Neural progenitor cell (in vitro differentiated cells): Measurements from ENCODE around the gene UBE2K. TPM values are rescaled to one million over a fixed set of nuclear protein-coding genes. Genes with fewer than 3 reads are reported as not detected.
"Not testable (repeated sequence)": the region's sequence is repeated elsewhere in the genome, so short reads cannot be mapped to it uniquely, and the experiment has no call there.

ENCODE experiments used
- DNase-seq: peaks from one replicate; pipeline ENCODE4 v3.0.0-alpha.2; 2016; ENCODE audit warnings: low spot score
- H2AFZ ChIP-seq: fragments of 200-600 bp; sonication (generic); replicated peaks from 2 replicates; pipeline ENCODE4 v1.6.1; 2016; ENCODE audit warnings: antibody characterized with exemption
- H3F3A ChIP-seq: fragments of 200-600 bp; sonication (generic); 2 replicates; pipeline ENCODE4 v1.6.1; 2016; ENCODE audit warnings: antibody characterized with exemption, low read depth
- H3K27ac ChIP-seq: fragments of 200-600 bp; sonication (generic); 2 replicates; pipeline ENCODE4 v1.5.1; 2016; ENCODE audit warnings: mild to moderate bottlenecking
- H3K27me3 ChIP-seq: fragments of 200-600 bp; sonication (generic); 2 replicates; pipeline ENCODE4 v1.6.1; 2016; ENCODE audit warnings: mild to moderate bottlenecking, moderate library complexity
- H3K36me3 ChIP-seq: fragments of 200-600 bp; sonication (generic); 2 replicates; pipeline ENCODE4 v1.5.1; 2016
- H3K4me1 ChIP-seq: fragments of 200-600 bp; sonication (generic); 2 replicates; pipeline ENCODE4 v1.6.1; 2016; ENCODE audit warnings: mixed run types
- H3K4me2 ChIP-seq: fragments of 200-600 bp; sonication (generic); 2 replicates; pipeline ENCODE4 v1.6.1; 2016
- H3K4me3 ChIP-seq: fragments of 200-600 bp; sonication (generic); 2 replicates; pipeline ENCODE4 v1.5.1; 2016
- H3K79me2 ChIP-seq: fragments of 200-600 bp; sonication (generic); 2 replicates; pipeline ENCODE4 v1.6.1; 2016; ENCODE audit warnings: low read depth
- H3K9ac ChIP-seq: fragments of 200-600 bp; sonication (generic); 2 replicates; pipeline ENCODE4 v1.6.1; 2016
- H3K9me3 ChIP-seq: fragments of 200-600 bp; sonication (generic); 2 replicates; pipeline ENCODE4 v1.5.1; 2016; ENCODE audit warnings: low read depth
- H4K20me1 ChIP-seq: fragments of 200-600 bp; sonication (generic); 2 replicates; pipeline ENCODE4 v1.6.1; 2016; ENCODE audit warnings: low read depth
- H3K27ac Mint-ChIP-seq: 3 replicates; pipeline ENCODE4 v1.8.0; 2021; ENCODE audit warnings: mixed read lengths
- H3K27me3 Mint-ChIP-seq: 2 replicates; pipeline ENCODE4 v1.8.0; 2022; ENCODE audit warnings: low read depth, mild to moderate bottlenecking, inconsistent platforms, moderate library complexity, mixed read lengths; ENCODE audit not compliant: insufficient read depth
- H3K36me3 Mint-ChIP-seq: 3 replicates; pipeline ENCODE4 v1.8.0; 2021; ENCODE audit warnings: mixed read lengths
- H3K4me1 Mint-ChIP-seq: 3 replicates; pipeline ENCODE4 v1.8.0; 2021; ENCODE audit warnings: mixed read lengths
- H3K4me3 Mint-ChIP-seq: 3 replicates; pipeline ENCODE4 v1.8.0; 2021; ENCODE audit warnings: mild to moderate bottlenecking, moderate library complexity, mixed read lengths
- H3K9me3 Mint-ChIP-seq: 3 replicates; pipeline ENCODE4 v1.8.0; 2020; ENCODE audit warnings: mixed read lengths
- CTCF ChIP-seq: fragments of 200-600 bp; sonication (generic); IDR thresholded peaks from 2 replicates; pipeline ENCODE4 v1.5.1; 2017; ENCODE audit warnings: antibody characterized with exemption, mild to moderate bottlenecking
- EZH2 ChIP-seq: fragments of 200-600 bp; sonication (generic); IDR thresholded peaks from 2 replicates; pipeline ENCODE4 v1.6.1; 2017; ENCODE audit warnings: antibody characterized with exemption, mild to moderate bottlenecking, moderate library complexity
- EZH2phosphoT487 ChIP-seq: fragments of 200-600 bp; sonication (generic); IDR thresholded peaks from 2 replicates; pipeline ENCODE4 v1.6.1; 2017; ENCODE audit warnings: antibody characterized with exemption
- total RNA-seq: library from RNA; depleted of rRNA; stranded (reverse); fragments of >200 nt; gene quantifications from 2 replicates; pipeline ENCODE4 v1.2.3, GENCODE V29; 2015; ENCODE audit warnings: low replicate concordance

UBE2K gene
- total RNA-seq, 1 donor from 2014 or later = 61.8 TPM

GRCh38 chr4:39702716-39703115 is 4.8 kb downstream of the UBE2K start:
- Mint-ChIP-seq H3K27ac (no peak overlapping the region), H3K4me1 (peaks cover 20% of the 10 kb centered on the region), H3K27me3 (peaks cover 4% of the 10 kb centered on the region), H3K9me3 (no peaks in the 10 kb centered on the region), H3K36me3 (peaks cover 15% of the 10 kb centered on the region), H3K4me3 (no peak overlapping the region)
- H3F3A ChIP-seq = peaks cover 31% of the 10 kb centered on the region
- peaks cover 19% of the 10 kb centered on the region for H3K4me1 ChIP-seq
- no peak overlapping the region for H3K27ac ChIP-seq
- peaks cover 97% of the 10 kb centered on the region for H3K79me2 ChIP-seq
- H3K9me3 ChIP-seq = no peaks in the 10 kb centered on the region
- H3K36me3 ChIP-seq = no peaks in the 10 kb centered on the region
- no peak overlapping the region for H3K4me3 ChIP-seq
- H3K4me2 ChIP-seq = no peak overlapping the region
- TF ChIP-seq EZH2 (no peak), EZH2phosphoT487 (no peak), CTCF (no peak)
- no peak overlapping the region for H3K9ac ChIP-seq
- no peak overlapping the region for H2AFZ ChIP-seq
- peaks cover 72% of the 10 kb centered on the region for H4K20me1 ChIP-seq
- no peaks in the 10 kb centered on the region for H3K27me3 ChIP-seq
- DNase-seq = no peak

GRCh38 chr4:39704789-39705188 is 6.9 kb downstream of the UBE2K start:
- not testable (repeated sequence) for H3K27ac ChIP-seq, H2AFZ ChIP-seq, H3K27me3 Mint-ChIP-seq, H3K4me2 ChIP-seq, H3K9me3 Mint-ChIP-seq, H3K4me3 Mint-ChIP-seq, H3K27me3 ChIP-seq, H3K27ac Mint-ChIP-seq, H3K36me3 ChIP-seq, H3K9me3 ChIP-seq, DNase-seq, H3K9ac ChIP-seq, H3K4me3 ChIP-seq
- H3K4me1 Mint-ChIP-seq = peaks cover 13% of the 10 kb centered on the region
- peaks cover 100% of the 10 kb centered on the region for H3K79me2 ChIP-seq
- H3K36me3 Mint-ChIP-seq = peaks cover 17% of the 10 kb centered on the region
- peaks cover 31% of the 10 kb centered on the region for H3F3A ChIP-seq
- H4K20me1 ChIP-seq = peaks cover 79% of the 10 kb centered on the region
- H3K4me1 ChIP-seq = peaks cover 13% of the 10 kb centered on the region

- H3K9me3 Mint-ChIP-seq = no peaks in the 10 kb centered on the region
- Histone ChIP-seq H4K20me1 (peaks cover 75% of the 10 kb centered on the region), H2AFZ (no peak overlapping the region), H3K27ac (peak overlapping the region; percentile 60), H3K27me3 (no peaks in the 10 kb centered on the region), H3K4me1 (no peaks in the 10 kb centered on the region), H3K4me2 (no peak overlapping the region), H3F3A (peaks cover 33% of the 10 kb centered on the region), H3K79me2 (peaks cover 100% of the 10 kb centered on the region), H3K36me3 (no peaks in the 10 kb centered on the region), H3K9ac (no peak overlapping the region), H3K9me3 (no peaks in the 10 kb centered on the region), H3K4me3 (no peak overlapping the region)
- no peak overlapping the region for H3K27ac Mint-ChIP-seq
- peaks cover 3% of the 10 kb centered on the region for H3K4me1 Mint-ChIP-seq
- peaks cover 17% of the 10 kb centered on the region for H3K36me3 Mint-ChIP-seq
- no peak for DNase-seq
- no peak overlapping the region for H3K4me3 Mint-ChIP-seq
- TF ChIP-seq EZH2phosphoT487 (no peak), CTCF (no peak), EZH2 (no peak)
- H3K27me3 Mint-ChIP-seq = peaks cover 2% of the 10 kb centered on the region
Measured at GRCh38 chr4:39706334-39706733, 8.4 kb downstream of the UBE2K start.

- Histone ChIP-seq H3K36me3 (no peaks in the 10 kb centered on the region), H4K20me1 (peaks cover 74% of the 10 kb centered on the region), H3K79me2 (peaks cover 100% of the 10 kb centered on the region), H3K9ac (no peak overlapping the region), H3F3A (peaks cover 33% of the 10 kb centered on the region), H3K9me3 (no peaks in the 10 kb centered on the region), H3K4me3 (no peak overlapping the region), H3K27me3 (no peaks in the 10 kb centered on the region), H3K4me1 (no peaks in the 10 kb centered on the region), H3K4me2 (no peak overlapping the region), H2AFZ (no peak overlapping the region), H3K27ac (peak overlapping the region; percentile 60)
- Mint-ChIP-seq H3K9me3 (no peaks in the 10 kb centered on the region), H3K4me3 (no peak overlapping the region), H3K27me3 (peaks cover 2% of the 10 kb centered on the region), H3K4me1 (peaks cover 3% of the 10 kb centered on the region), H3K36me3 (peaks cover 21% of the 10 kb centered on the region), H3K27ac (no peak overlapping the region)
- TF ChIP-seq EZH2 (no peak), CTCF (no peak), EZH2phosphoT487 (no peak)
- peak; percentile 17 for DNase-seq
Measured at GRCh38 chr4:39706741-39707511, 9.0 kb downstream of the UBE2K start.
